Gastroesophageal sphincter (tissue), 4 donors: ENCODE results near the gene DCX. TPM values are rescaled to one million over a fixed set of nuclear protein-coding genes. Genes with fewer than 3 reads are reported as not detected.

Experiments
- ATAC-seq: fragments of 150-250 bp; one replicate; pipeline ENCODE4 v1.9.1; 2016; ENCODE audit warnings: mild to moderate bottlenecking, moderate library complexity
- H3K27ac ChIP-seq, 4 donors: fragments of 200-600 bp; sonication (generic) in 3 of 4; 1 replicate in 3 of 4; 2 replicates in 1 of 4; pipeline ENCODE4 v1.5.1; 2016 to 2019
- H3K27me3 ChIP-seq: fragments of 200-600 bp; sonication (generic); one replicate; pipeline ENCODE4 v1.5.1; 2019
- H3K36me3 ChIP-seq, 2 donors: fragments of 200-600 bp; sonication (generic); one replicate each; pipeline ENCODE4 v1.5.1; 2019; ENCODE audit warnings: control low read depth in 1 of 2
- H3K4me1 ChIP-seq, 3 donors: fragments of 200-600 bp; sonication (generic); 1 replicate in 2 of 3; 2 replicates in 1 of 3; pipeline ENCODE4 v1.5.1; 2016 to 2019; ENCODE audit warnings: control low read depth in 2 of 3
- H3K4me3 ChIP-seq, 2 donors: fragments of 200-600 bp; sonication (generic); one replicate each; pipeline ENCODE4 v1.5.1; 2019; ENCODE audit warnings: mild to moderate bottlenecking in 1 of 2, moderate library complexity in 1 of 2
- H3K9me3 ChIP-seq, 3 donors: fragments of 200-600 bp; sonication (generic); one replicate each; pipeline ENCODE4 v1.5.1; 2017 to 2019; ENCODE audit warnings: control low read depth in 2 of 3
- CTCF ChIP-seq, 4 experiments: fragments of 200-600 bp in 2 of 4; fragments of 450-650 bp in 2 of 4; sonication (generic) in 1 of 4; IDR thresholded peaks; one replicate each; pipeline ENCODE4 v1.5.1; 2017 to 2019; ENCODE audit warnings: antibody characterized with exemption in 4 of 4, mild to moderate bottlenecking in 2 of 4, moderate library complexity in 2 of 4
- EP300 ChIP-seq: sonication (generic); formaldehyde crosslinking; IDR thresholded peaks from one replicate; pipeline ENCODE4 v1.6.1; 2017; ENCODE audit warnings: antibody characterized with exemption, mild to moderate bottlenecking
- POLR2A ChIP-seq, 2 donors: fragments of 450-650 bp; IDR thresholded peaks; one replicate each; pipeline ENCODE4 v1.6.1; 2017; ENCODE audit warnings: antibody characterized with exemption in 2 of 2, mild to moderate bottlenecking in 2 of 2, moderate library complexity in 1 of 2
- POLR2AphosphoS5 ChIP-seq: sonication (generic); formaldehyde crosslinking; IDR thresholded peaks from one replicate; pipeline ENCODE4 v1.6.1; 2017; ENCODE audit warnings: antibody characterized with exemption
- WGBS, 2 donors: methylation state at CpG; one replicate each; pipeline ENCODE4 v1.1.5; 2018; ENCODE audit warnings: low coverage in 1 of 2; 5-methylcytosine and 5-hydroxymethylcytosine counted together
- small RNA-seq, 4 donors: library from RNA; depleted of rRNA; stranded (forward); fragments of <200 nt; gene quantifications; one replicate each; pipeline ENCODE3, GENCODE V24; 2016
- total RNA-seq, 4 donors: library from RNA; depleted of rRNA; stranded (reverse); fragments of >200 nt; gene quantifications; one replicate each; pipeline ENCODE4 v1.1.0, GENCODE V29; 2016

The DCX gene
- total RNA-seq, 4 donors from 2014 or later, result under 0.01 TPM; not detected in 3

GRCh38 chrX:111259559-111259958, 152.4 kb downstream of the DCX start:
- no peaks in the 10 kb centered on the region for H3K27me3 ChIP-seq
- no peak overlapping the region for H3K27ac ChIP-seq
- H3K4me1 ChIP-seq, result no peaks in the 10 kb centered on the region
- H3K4me3 ChIP-seq, result no peak overlapping the region
- no peak for TF ChIP-seq POLR2AphosphoS5
- no peak for TF ChIP-seq EP300
- TF ChIP-seq POLR2A (IDR thresholded peaks at IDR 0.05), result no peak
- TF ChIP-seq CTCF (IDR thresholded peaks at IDR 0.05), result no peak
- no peak for ATAC-seq
- H3K36me3 ChIP-seq, result no peaks in the 10 kb centered on the region
- H3K9me3 ChIP-seq, result no peaks in the 10 kb centered on the region
- WGBS, 2 donors, result 41 to 60% methylated on average over 1 to 2 of the region's 3 CpGs

GRCh38 chrX:111257733-111258132, 154.3 kb downstream of the DCX start:
- H3K4me3 ChIP-seq, result no peak overlapping the region
- no peaks in the 10 kb centered on the region for H3K27me3 ChIP-seq
- no peak overlapping the region for H3K27ac ChIP-seq
- TF ChIP-seq EP300, result no peak
- TF ChIP-seq POLR2AphosphoS5, result no peak
- TF ChIP-seq CTCF (IDR thresholded peaks at IDR 0.05), result no peak
- no peak for TF ChIP-seq POLR2A (IDR thresholded peaks at IDR 0.05)
- ATAC-seq, result no peak
- no peaks in the 10 kb centered on the region for H3K36me3 ChIP-seq
- 47% methylated on average over 2 of the region's 3 CpGs; no CpG with 5 or more reads in 1 of the 2 donors for WGBS, 2 donors
- no peaks in the 10 kb centered on the region for H3K9me3 ChIP-seq
- no peaks in the 10 kb centered on the region for H3K4me1 ChIP-seq

GRCh38 chrX:111254896-111255693, 156.9 kb downstream of the DCX start:
- no peak overlapping the region for H3K27ac ChIP-seq
- no peak overlapping the region for H3K4me3 ChIP-seq
- H3K9me3 ChIP-seq, result no peaks in the 10 kb centered on the region
- H3K27me3 ChIP-seq, result no peaks in the 10 kb centered on the region
- TF ChIP-seq POLR2AphosphoS5 (no peak), POLR2A (IDR thresholded peaks at IDR 0.05) (no peak), CTCF (IDR thresholded peaks at IDR 0.05) (no peak), EP300 (no peak)
- 83 to 91% methylated on average over 6 to 7 of the region's 7 CpGs for WGBS, 2 donors
- ATAC-seq, result no peak
- H3K36me3 ChIP-seq, result no peaks in the 10 kb centered on the region
- no peaks in the 10 kb centered on the region for H3K4me1 ChIP-seq

GRCh38 chrX:111244235-111244750, 167.7 kb downstream of the DCX start:
- Histone ChIP-seq H3K27me3 (no peaks in the 10 kb centered on the region), H3K36me3 (no peaks in the 10 kb centered on the region), H3K27ac (no peak overlapping the region), H3K4me1 (no peaks in the 10 kb centered on the region), H3K9me3 (no peaks in the 10 kb centered on the region), H3K4me3 (no peak overlapping the region)
- 17 to 54% methylated on average over 1 to 2 of the region's 2 CpGs for WGBS, 2 donors
- no peak for ATAC-seq
- TF ChIP-seq EP300 (no peak), CTCF (IDR thresholded peaks at IDR 0.05) (peak in 3 of 4 experiments; percentile 14 to 52 (median 16))

Small RNA genes lying within 50 kb of the gene (small RNA-seq; reads per million reads assigned to genes)
- 0 reads per million in 4 donors for gene RNU6-496P

Other genes starting within 250 kb of the DCX start
- 1 to 10 TPM in 2 of 4 donors, under 1 TPM in 2; 0.57 to 7.4 (median 0.89) TPM for gene CAPN6, start 141.7 kb downstream of the DCX start, total RNA-seq
- gene SERTM2, start 99.5 kb upstream of the DCX start, total RNA-seq, result 1 to 10 TPM in 1 of 4 donors, not detected in 3; 5.7 TPM